ENCODE results near the gene HSDL1. TPM values are rescaled to one million over a fixed set of nuclear protein-coding genes. Genes with fewer than 3 reads are reported as not detected.

HSDL1 gene
- total and polyA plus RNA-seq, 8 donors, result 26.0 to 45.9 (median 41.3) TPM

- no peak overlapping the region for H3K4me3 ChIP-seq
- TF ChIP-seq, protein P1, sequence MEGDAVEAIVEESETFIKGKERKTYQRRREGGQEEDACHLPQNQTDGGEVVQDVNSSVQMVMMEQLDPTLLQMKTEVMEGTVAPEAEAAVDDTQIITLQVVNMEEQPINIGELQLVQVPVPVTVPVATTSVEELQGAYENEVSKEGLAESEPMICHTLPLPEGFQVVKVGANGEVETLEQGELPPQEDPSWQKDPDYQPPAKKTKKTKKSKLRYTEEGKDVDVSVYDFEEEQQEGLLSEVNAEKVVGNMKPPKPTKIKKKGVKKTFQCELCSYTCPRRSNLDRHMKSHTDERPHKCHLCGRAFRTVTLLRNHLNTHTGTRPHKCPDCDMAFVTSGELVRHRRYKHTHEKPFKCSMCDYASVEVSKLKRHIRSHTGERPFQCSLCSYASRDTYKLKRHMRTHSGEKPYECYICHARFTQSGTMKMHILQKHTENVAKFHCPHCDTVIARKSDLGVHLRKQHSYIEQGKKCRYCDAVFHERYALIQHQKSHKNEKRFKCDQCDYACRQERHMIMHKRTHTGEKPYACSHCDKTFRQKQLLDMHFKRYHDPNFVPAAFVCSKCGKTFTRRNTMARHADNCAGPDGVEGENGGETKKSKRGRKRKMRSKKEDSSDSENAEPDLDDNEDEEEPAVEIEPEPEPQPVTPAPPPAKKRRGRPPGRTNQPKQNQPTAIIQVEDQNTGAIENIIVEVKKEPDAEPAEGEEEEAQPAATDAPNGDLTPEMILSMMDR (IDR thresholded peaks at IDR 0.05), result no peak
- DNase-seq (no peak), ATAC-seq (no peak)
- H3K9me3 ChIP-seq, result no peaks in the 10 kb centered on the region
- no peaks in the 10 kb centered on the region for H3K36me3 ChIP-seq
- no peaks in the 10 kb centered on the region for H3K27me3 ChIP-seq
- intact Hi-C loops (cut with DNase I), result no loop called here
- no peak overlapping the region for H3K27ac ChIP-seq
- H3K4me1 ChIP-seq, result peaks cover 0 to 10% of the 10 kb centered on the region in 2 donors
Observed at GRCh38 chr16:84136331-84137125, 8.4 kb downstream of the HSDL1 start.

DNA sequence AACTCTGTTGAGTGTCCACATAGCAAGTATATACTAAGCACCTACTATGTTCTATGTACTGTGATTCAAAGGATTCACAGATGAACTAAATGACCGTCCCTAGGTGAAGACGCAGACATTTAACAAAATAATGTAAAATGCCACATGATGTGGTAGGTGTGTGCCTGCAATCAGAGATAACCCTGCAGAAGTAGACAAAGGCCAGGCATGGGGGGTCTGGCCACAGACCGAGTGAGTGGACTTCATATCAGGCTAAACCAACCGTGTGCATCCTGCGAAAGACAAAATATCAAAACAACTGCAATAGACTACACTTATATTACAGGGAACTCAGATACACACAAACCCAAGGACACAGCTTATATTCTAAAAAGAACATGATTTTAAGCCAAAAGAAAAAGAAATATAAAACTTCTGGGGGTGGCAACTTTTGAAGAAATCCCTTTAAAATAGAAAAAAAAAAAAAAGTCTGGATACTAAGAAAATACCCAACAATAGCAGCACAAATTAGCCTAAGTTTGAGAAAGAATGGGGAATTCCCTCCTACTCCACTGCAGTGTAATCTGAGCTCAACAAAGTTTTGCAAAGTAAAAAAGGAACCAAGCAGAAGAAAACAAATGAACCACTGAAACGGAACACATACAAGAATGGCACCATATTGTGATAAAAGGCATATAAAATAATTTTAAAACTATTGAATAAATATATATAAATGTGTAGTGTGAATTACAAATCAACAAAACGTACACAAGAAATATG, 12.3 kb downstream of the HSDL1 start:
- DNase-seq, result no peak
- Histone ChIP-seq H3K36me3 (peaks cover 0 to 32% of the 10 kb centered on the region in 2 donors), H3K4me1 (no peaks in the 10 kb centered on the region), H3K27me3 (no peaks in the 10 kb centered on the region), H3K9me3 (no peaks in the 10 kb centered on the region), H3K27ac (no peak overlapping the region), H3K4me3 (no peak overlapping the region)
- no peak for ATAC-seq
- TF ChIP-seq, protein P1 (IDR thresholded peaks at IDR 0.05), result no peak
- intact Hi-C loops (cut with DNase I), result no loop called here

GRCh38 chr16:84131117-84131516, 13.9 kb downstream of the HSDL1 start:
- Histone ChIP-seq H3K4me1 (no peaks in the 10 kb centered on the region), H3K27me3 (no peaks in the 10 kb centered on the region), H3K27ac (no peak overlapping the region), H3K36me3 (peaks cover 3 to 32% of the 10 kb centered on the region in 2 donors), H3K4me3 (no peak overlapping the region), H3K9me3 (no peaks in the 10 kb centered on the region)
- ATAC-seq (no peak), DNase-seq (no peak)
- intact Hi-C loops (cut with DNase I), result no loop called here
- TF ChIP-seq, protein P1 (IDR thresholded peaks at IDR 0.05), result no peak

GRCh38 chr16:84124257-84125073, 20.5 kb downstream of the HSDL1 start:
- TF ChIP-seq, protein P1 (IDR thresholded peaks at IDR 0.05), result no peak
- Histone ChIP-seq H3K4me3 (no peak overlapping the region), H3K27ac (no peak overlapping the region), H3K9me3 (no peaks in the 10 kb centered on the region), H3K36me3 (peaks cover 3 to 37% of the 10 kb centered on the region in 2 donors), H3K4me1 (no peaks in the 10 kb centered on the region), H3K27me3 (no peaks in the 10 kb centered on the region)
- intact Hi-C loops (cut with DNase I), result no loop called here
- ATAC-seq (no peak), DNase-seq (no peak)

All from left lung (tissue), 10 donors.